Fibroblast of lung (primary cell): Measurements from ENCODE around the gene TSSK2. TPM values are rescaled to one million over a fixed set of nuclear protein-coding genes. Genes with fewer than 3 reads are reported as not detected.

Source experiments
- DNase-seq, 2 donors: peaks; one replicate each; pipeline versions ENCODE4 v3.0.0 to v3.0.0-alpha.2; 2010; ENCODE audit warnings: low read depth in 2 of 2
- H2AFZ ChIP-seq: 2 replicates; pipeline ENCODE4 v1.5.1; 2012; ENCODE audit warnings: low read length, control low read depth, inconsistent platforms
- H3K27ac ChIP-seq: 2 replicates; pipeline ENCODE4 v1.5.1; 2011; ENCODE audit warnings: low read length, control low read depth; ENCODE audit not compliant: insufficient read depth
- H3K27me3 ChIP-seq: 2 replicates; pipeline ENCODE4 v1.5.1; 2011; ENCODE audit warnings: mild to moderate bottlenecking, low read length; ENCODE audit not compliant: control insufficient read depth, insufficient read depth
- H3K36me3 ChIP-seq: 2 replicates; pipeline ENCODE4 v1.5.1; 2011; ENCODE audit warnings: low read length; ENCODE audit not compliant: control insufficient read depth, insufficient read depth
- H3K4me1 ChIP-seq: 2 replicates; pipeline ENCODE4 v1.5.1; 2011; ENCODE audit warnings: low read length; ENCODE audit not compliant: control insufficient read depth, insufficient read depth; ENCODE audit errors: extremely low read depth
- H3K4me2 ChIP-seq: 2 replicates; pipeline ENCODE4 v1.5.1; 2011; ENCODE audit warnings: low read length, control low read depth; ENCODE audit not compliant: insufficient read depth; ENCODE audit errors: extremely low read depth
- H3K4me3 ChIP-seq, 4 experiments: fragments of 200-600 bp in 1 of 4; sonication (generic) in 1 of 4; replicated peaks in 1 of 4; 2 replicates each; pipeline ENCODE4 v1.5.1; 2011 to 2016; ENCODE audit warnings: low read length in 4 of 4, low read depth in 3 of 4, mild to moderate bottlenecking in 3 of 4, control low read depth in 2 of 4, inconsistent platforms in 1 of 4, mixed read lengths in 1 of 4; ENCODE audit not compliant: insufficient read depth in 1 of 4; ENCODE audit errors: control extremely low read depth in 1 of 4
- H3K79me2 ChIP-seq: 2 replicates; pipeline ENCODE4 v1.5.1; 2012; ENCODE audit warnings: mild to moderate bottlenecking, low read length, inconsistent platforms; ENCODE audit not compliant: control insufficient read depth, insufficient read depth
- H3K9ac ChIP-seq: 2 replicates; pipeline ENCODE4 v1.5.1; 2011; ENCODE audit warnings: mild to moderate bottlenecking, low read length, control low read depth; ENCODE audit not compliant: insufficient read depth
- H3K9me3 ChIP-seq: 2 replicates; pipeline ENCODE4 v1.5.1; 2012; ENCODE audit warnings: low read depth, low read length; ENCODE audit not compliant: control insufficient read depth, insufficient read depth
- H4K20me1 ChIP-seq: 2 replicates; pipeline ENCODE4 v1.5.1; 2011; ENCODE audit warnings: low read length; ENCODE audit not compliant: control insufficient read depth, insufficient read depth; ENCODE audit errors: extremely low read depth
- CTCF ChIP-seq, 2 donors: IDR thresholded peaks in 1 of 2; conservative IDR thresholded peaks in 1 of 2; 1 replicate in 1 of 2; 2 replicates in 1 of 2; pipeline ENCODE4 v1.5.1; 2011 to 2012; ENCODE audit warnings: low read length in 2 of 2, control low read depth in 1 of 2, inconsistent platforms in 1 of 2, low read depth in 1 of 2, mild to moderate bottlenecking in 1 of 2
- EZH2 ChIP-seq: IDR thresholded peaks from 2 replicates; pipeline ENCODE4 v1.5.1; 2012; ENCODE audit warnings: low read length, control low read depth, mild to moderate bottlenecking; ENCODE audit errors: missing control alignments
- polyA plus RNA-seq, 2 donors: library from polyadenylated mRNA; depleted of rRNA in 1 of 2; stranded (reverse) in 1 of 2; unstranded in 1 of 2; fragments of >200 nt; gene quantifications; 2 replicates each; pipeline ENCODE4 v1.2.1, GENCODE V29; 2011 to 2012; ENCODE audit warnings: missing spikeins in 1 of 2
- total RNA-seq: library from RNA; depleted of rRNA; stranded (reverse); fragments of >200 nt; gene quantifications from 2 replicates; pipeline ENCODE4 v1.2.1, GENCODE V29; 2014

TSSK2 gene
- total and polyA plus RNA-seq, 2 donors (not counting 1 experiment from before 2014, with no cell fraction given), result not detected

DNA sequence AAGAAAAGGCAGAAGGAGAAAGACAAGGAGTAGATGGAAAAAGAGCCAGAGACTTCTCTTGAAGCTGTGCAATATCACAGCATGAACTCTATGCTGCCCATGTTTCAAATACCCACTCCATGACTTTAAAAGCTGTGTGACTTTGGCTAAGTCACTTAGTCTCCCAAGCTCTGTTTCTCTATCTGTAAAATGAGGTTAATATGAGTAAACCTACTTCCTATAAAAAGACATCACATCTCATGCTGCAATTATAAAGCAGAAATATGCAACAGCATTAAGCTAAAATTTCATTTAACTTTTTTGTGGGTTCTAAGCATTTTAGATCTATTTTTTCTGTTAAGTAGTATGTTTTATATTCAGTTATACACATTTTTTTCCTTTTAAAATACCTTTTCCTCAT is 20.5 kb upstream of the TSSK2 start:
- Histone ChIP-seq H3K4me1 (no peaks in the 10 kb centered on the region), H4K20me1 (peaks cover 4% of the 10 kb centered on the region), H3K27me3 (no peaks in the 10 kb centered on the region), H2AFZ (no peak overlapping the region), H3K27ac (no peak overlapping the region), H3K4me3 (no peak overlapping the region), H3K36me3 (no peaks in the 10 kb centered on the region), H3K9me3 (no peaks in the 10 kb centered on the region), H3K79me2 (peaks cover 62% of the 10 kb centered on the region), H3K4me2 (no peak overlapping the region), H3K9ac (no peak overlapping the region)
- no peak for DNase-seq
- TF ChIP-seq CTCF (conservative IDR thresholded peaks at IDR 0.05 in 1 of 2, IDR thresholded peaks at IDR 0.05 in 1 of 2; ENCODE audit: low read depth in 1 of 2, low read length in 2 of 2), result no peak
- TF ChIP-seq EZH2, result no peak

- H4K20me1 ChIP-seq, result peaks cover 4% of the 10 kb centered on the region
- H3K9ac ChIP-seq, result no peak overlapping the region
- no peaks in the 10 kb centered on the region for H3K4me1 ChIP-seq
- TF ChIP-seq EZH2, result no peak
- no peak for TF ChIP-seq CTCF (conservative IDR thresholded peaks at IDR 0.05 in 1 of 2, IDR thresholded peaks at IDR 0.05 in 1 of 2; ENCODE audit: low read depth in 1 of 2, low read length in 2 of 2)
- no peak for DNase-seq
- no peak overlapping the region for H3K27ac ChIP-seq
- no peak overlapping the region for H2AFZ ChIP-seq
- H3K27me3 ChIP-seq, result no peaks in the 10 kb centered on the region
- H3K4me2 ChIP-seq, result no peak overlapping the region
- H3K9me3 ChIP-seq, result no peaks in the 10 kb centered on the region
- H3K79me2 ChIP-seq, result peaks cover 63% of the 10 kb centered on the region
- no peaks in the 10 kb centered on the region for H3K36me3 ChIP-seq
- no peak overlapping the region for H3K4me3 ChIP-seq
These were observed 20.0 kb upstream of the TSSK2 start for GRCh38 chr22:19111140-19111539.

GRCh38 chr22:19111584-19111983 is 19.5 kb upstream of the TSSK2 start:
- no peaks in the 10 kb centered on the region for H3K27me3 ChIP-seq
- H4K20me1 ChIP-seq, result peaks cover 4% of the 10 kb centered on the region
- no peak overlapping the region for H3K27ac ChIP-seq
- no peaks in the 10 kb centered on the region for H3K4me1 ChIP-seq
- no peak overlapping the region for H3K9ac ChIP-seq
- no peaks in the 10 kb centered on the region for H3K9me3 ChIP-seq
- no peaks in the 10 kb centered on the region for H3K36me3 ChIP-seq
- no peak overlapping the region for H2AFZ ChIP-seq
- no peak overlapping the region for H3K4me3 ChIP-seq
- peaks cover 63% of the 10 kb centered on the region for H3K79me2 ChIP-seq
- DNase-seq, result no peak
- no peak overlapping the region for H3K4me2 ChIP-seq
- no peak for TF ChIP-seq EZH2
- TF ChIP-seq CTCF (conservative IDR thresholded peaks at IDR 0.05 in 1 of 2, IDR thresholded peaks at IDR 0.05 in 1 of 2; ENCODE audit: low read depth in 1 of 2, low read length in 2 of 2), result no peak
